GM12873 (cell line): ENCODE data around the gene SLAMF9.

Experiments used
- TF ChIP-seq, protein P1 (sequence below): IDR thresholded peaks from 2 replicates; pipeline ENCODE4 v1.5.1; 2012; ENCODE audit warnings: low read depth, mild to moderate bottlenecking, moderate library complexity, low read length, control low read depth; ENCODE audit not compliant: insufficient read depth; ENCODE audit errors: missing control alignments

The SLAMF9 gene

GRCh38 chr1:159965263-159965662, 11.2 kb upstream of the SLAMF9 start:
- TF ChIP-seq, protein P1, sequence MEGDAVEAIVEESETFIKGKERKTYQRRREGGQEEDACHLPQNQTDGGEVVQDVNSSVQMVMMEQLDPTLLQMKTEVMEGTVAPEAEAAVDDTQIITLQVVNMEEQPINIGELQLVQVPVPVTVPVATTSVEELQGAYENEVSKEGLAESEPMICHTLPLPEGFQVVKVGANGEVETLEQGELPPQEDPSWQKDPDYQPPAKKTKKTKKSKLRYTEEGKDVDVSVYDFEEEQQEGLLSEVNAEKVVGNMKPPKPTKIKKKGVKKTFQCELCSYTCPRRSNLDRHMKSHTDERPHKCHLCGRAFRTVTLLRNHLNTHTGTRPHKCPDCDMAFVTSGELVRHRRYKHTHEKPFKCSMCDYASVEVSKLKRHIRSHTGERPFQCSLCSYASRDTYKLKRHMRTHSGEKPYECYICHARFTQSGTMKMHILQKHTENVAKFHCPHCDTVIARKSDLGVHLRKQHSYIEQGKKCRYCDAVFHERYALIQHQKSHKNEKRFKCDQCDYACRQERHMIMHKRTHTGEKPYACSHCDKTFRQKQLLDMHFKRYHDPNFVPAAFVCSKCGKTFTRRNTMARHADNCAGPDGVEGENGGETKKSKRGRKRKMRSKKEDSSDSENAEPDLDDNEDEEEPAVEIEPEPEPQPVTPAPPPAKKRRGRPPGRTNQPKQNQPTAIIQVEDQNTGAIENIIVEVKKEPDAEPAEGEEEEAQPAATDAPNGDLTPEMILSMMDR, result no peak

DNA sequence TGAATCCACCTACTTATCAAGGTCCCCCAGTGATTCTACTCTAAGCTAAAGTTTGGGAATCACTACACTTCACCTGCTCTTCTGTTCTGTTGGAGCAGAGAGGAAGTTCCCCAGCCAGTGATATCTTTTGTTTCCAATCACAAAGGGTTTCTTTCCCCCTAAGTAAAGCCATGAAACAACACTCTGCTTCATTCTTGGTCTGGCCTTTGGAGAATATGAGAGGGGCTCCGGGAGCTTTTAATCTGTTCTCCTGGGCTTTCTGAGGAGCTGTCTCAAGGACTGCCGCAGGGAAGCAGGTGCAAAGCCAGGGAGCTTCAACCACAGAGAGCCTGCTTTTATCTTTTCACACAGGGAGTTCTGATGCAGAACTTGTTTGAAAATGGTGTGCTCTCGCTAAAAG, 10.1 kb upstream of the SLAMF9 start:
- TF ChIP-seq, protein P1, result no peak

- TF ChIP-seq, protein P1, result no peak
Observed at GRCh38 chr1:159962176-159962575, 8.1 kb upstream of the SLAMF9 start.

- TF ChIP-seq, protein P1, result no peak
Observed at GRCh38 chr1:159961636-159962035, 7.6 kb upstream of the SLAMF9 start.

- TF ChIP-seq, protein P1, result no peak
Observed at GRCh38 chr1:159960721-159961381, 6.8 kb upstream of the SLAMF9 start.

- TF ChIP-seq, protein P1, result no peak
Observed at GRCh38 chr1:159959451-159959850, 5.4 kb upstream of the SLAMF9 start.

GRCh38 chr1:159958719-159959380, 4.8 kb upstream of the SLAMF9 start:
- TF ChIP-seq, protein P1, result no peak
